Activated CD4-positive, CD25-positive, alpha-beta regulatory T cell treated with anti-CD3 and anti-CD28 coated beads, Interleukin-2, amount 50 U/mL, for 24 hours (primary cell): Measurements from ENCODE around the gene SPRR5.

Source experiments
- ATAC-seq, 2 donors: fragments of 150-1000 bp; cut with Tn5 transposase; one replicate each; pipeline ENCODE4 v1.10.0; 2021; ENCODE audit warnings: mild to moderate bottlenecking in 1 of 2, moderate library complexity in 1 of 2

The SPRR5 gene

GRCh38 chr1:152951711-152952110 lies 4.7 kb downstream of the SPRR5 start:
- no peak for ATAC-seq

DNA sequence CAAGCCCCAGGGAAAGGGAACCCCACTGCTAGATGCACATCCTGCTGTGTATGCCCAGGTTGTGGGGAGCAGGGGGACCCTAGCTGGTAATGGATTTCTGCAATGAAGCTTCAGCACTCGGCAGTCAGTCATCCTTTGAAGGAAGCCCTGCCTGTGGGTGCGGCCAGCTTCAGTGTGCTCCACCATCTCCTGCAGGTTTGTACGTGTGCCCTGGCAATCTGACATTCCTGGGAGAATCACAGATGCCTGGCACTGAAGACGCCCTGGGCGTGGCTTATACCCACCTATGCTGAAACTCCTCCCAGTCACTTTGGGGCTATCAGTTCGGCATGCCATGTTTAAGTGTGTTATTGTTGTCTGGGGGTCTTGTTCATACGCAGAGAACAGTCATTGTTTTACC lies 6.8 kb downstream of the SPRR5 start:
- no peak for ATAC-seq

DNA sequence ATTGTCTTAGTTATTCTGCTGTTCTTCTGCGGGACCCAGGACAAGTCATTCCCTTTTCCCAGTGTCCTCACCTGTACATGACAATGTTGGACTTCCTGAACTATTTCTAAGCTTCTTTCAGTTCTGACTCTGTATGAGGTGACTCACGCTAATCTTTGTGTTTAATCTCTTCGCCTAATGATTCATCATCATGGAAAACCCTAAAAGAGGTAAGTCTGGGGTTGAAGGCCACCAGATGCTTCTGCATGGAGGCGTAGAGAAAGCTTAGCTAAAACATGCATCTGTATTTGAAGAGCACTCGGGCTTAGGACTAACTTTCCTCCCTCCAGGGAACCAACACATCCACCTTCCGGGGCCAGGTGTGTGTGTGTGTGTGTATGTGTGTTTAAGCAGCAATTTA lies 7.4 kb downstream of the SPRR5 start:
- no peak for ATAC-seq

GRCh38 chr1:152957561-152957960 lies 10.6 kb downstream of the SPRR5 start:
- ATAC-seq: no peak

- no peak for ATAC-seq
These were observed 12.3 kb downstream of the SPRR5 start for GRCh38 chr1:152959273-152959672.

GRCh38 chr1:152959801-152960451 lies 12.9 kb downstream of the SPRR5 start:
- ATAC-seq: no peak

DNA sequence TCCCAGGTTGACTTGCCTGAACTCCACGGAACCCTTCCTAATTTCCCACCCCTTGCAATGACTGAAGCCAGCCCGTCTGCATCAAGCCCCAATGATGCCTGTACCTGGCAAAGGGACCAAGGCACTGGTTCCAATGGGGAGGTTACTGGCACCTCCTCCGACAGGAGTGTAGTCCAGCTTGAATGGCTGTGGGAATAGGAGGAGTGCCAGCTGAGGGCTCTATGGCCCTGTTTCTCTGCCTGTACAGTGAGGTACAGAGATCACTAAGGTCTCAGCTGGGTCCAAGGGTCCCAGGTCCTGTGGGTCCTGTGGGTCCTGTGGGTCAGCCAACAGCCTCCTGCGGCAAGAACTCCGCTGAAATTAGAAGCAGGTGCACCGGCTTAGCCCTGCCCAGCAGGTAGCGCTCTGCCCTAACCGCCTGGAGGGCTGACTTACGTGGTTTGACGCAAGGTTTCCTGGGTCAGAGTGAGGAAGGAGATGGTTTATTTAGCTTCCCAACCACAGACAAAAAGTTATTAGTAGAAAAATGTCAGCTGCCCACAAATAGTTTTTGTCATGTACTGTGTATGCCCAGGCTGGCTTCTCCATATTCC lies 13.5 kb downstream of the SPRR5 start:
- no peak for ATAC-seq

DNA sequence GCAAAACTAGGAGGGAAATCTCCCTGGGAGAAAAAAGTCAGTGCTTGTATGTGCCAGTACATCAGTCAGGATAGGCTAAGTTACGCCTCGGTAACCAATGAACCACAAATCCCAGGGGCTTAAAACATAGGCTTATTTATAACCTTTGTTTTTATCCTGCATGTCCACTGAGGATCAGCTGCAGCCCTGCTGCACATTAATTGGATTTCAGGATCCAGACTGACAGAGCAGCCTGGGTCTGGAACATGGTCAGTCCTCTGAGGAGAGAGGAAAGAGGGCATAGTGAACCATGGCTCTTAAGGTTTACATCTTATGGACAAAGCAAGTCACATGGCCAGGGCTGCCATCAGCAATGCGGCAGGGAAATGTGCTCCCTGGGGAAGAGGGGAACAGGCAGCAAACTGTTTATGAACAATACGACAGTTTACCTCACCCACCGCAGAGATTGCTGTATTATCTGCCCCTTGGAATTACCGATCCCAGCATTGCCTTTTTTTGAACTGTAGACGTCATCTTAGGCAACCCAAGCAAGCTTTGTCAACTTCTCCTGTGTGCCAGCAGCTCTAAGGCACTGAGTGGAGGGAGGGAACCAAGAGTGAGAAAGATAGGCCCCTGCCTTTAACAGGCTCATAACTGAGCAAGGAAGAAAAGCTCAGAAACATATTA lies 14.4 kb downstream of the SPRR5 start:
- no peak for ATAC-seq

DNA sequence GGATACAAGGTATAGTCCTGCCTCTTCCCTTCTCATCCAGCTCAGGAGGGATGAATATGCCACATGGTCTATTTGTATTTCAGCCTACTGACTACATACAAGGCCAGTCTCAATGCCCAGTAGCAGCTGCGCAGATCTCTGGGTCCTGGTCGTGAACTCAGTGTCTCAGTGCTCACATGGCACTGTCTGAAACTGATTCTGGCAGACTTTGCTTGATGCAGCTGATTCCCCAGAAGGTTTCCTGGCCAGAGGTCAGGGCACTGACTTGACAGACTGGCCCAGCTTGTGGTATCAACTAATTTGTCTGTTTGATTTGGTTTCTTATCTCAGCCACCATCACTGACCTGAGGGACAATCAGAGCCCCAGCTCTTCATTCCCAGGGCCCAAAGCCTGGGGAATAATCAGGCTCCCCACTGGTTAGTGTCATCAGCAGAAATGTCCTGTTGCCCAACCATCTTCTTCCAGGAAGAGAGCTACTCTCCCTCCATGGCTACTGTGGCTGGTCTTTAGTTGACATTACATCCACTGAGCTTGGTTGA lies 15.9 kb downstream of the SPRR5 start:
- ATAC-seq: no peak

- ATAC-seq: no peak
These were observed 17.5 kb downstream of the SPRR5 start for GRCh38 chr1:152964536-152964935.

GRCh38 chr1:152965853-152966252 lies 18.8 kb downstream of the SPRR5 start:
- no peak for ATAC-seq

DNA sequence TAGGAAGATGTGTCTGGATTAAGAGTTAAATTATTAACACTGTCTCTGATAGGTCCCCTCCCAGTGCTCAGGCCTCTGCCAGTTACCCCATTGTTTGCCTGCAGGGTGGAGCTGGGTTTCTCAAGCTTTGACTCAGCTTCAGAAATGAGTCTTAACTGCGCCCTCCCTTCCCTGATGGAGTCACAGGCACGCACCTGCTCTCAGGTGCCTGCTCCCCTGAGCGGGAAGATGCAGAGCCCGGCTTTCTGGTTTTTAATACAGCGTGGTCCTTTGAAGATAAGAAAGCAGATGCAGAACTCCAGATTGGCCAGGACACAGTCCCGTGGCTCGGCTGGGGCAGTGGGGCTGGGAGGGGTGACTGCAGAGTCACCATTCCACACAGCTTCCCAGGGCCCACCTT lies 20.2 kb downstream of the SPRR5 start:
- peak in 1 of 2 donors; percentile 35 for ATAC-seq

- no peak for ATAC-seq
These were observed 21.2 kb downstream of the SPRR5 start for GRCh38 chr1:152968248-152968647.

DNA sequence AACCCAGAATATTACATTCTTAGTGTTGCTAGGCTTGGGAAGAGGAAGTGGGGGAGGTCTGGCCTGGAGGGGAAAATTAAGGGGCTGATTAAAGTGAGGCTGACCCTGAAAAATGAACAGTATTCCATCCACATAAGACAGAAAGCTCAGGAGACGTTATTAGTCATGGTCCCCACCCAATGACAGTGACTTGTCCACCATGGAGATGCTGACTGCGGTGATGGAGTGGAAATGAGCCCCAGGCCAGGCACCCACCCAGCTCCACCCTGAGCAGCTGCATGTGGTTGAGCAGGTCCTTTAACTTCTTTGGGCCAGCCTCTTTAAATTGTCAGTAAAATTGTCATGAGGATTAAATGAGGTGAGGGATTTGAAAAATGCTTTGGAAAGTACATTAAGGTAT lies 22.0 kb downstream of the SPRR5 start:
- ATAC-seq: no peak

GRCh38 chr1:152970495-152970894 lies 23.5 kb downstream of the SPRR5 start, which contains the start of gene SPRR4:
TSS of gene SPRR4 (plus strand) at chr1:152970648. CDS start at chr1:152971891, 1,243 bp downstream.
- no peak for ATAC-seq

DNA sequence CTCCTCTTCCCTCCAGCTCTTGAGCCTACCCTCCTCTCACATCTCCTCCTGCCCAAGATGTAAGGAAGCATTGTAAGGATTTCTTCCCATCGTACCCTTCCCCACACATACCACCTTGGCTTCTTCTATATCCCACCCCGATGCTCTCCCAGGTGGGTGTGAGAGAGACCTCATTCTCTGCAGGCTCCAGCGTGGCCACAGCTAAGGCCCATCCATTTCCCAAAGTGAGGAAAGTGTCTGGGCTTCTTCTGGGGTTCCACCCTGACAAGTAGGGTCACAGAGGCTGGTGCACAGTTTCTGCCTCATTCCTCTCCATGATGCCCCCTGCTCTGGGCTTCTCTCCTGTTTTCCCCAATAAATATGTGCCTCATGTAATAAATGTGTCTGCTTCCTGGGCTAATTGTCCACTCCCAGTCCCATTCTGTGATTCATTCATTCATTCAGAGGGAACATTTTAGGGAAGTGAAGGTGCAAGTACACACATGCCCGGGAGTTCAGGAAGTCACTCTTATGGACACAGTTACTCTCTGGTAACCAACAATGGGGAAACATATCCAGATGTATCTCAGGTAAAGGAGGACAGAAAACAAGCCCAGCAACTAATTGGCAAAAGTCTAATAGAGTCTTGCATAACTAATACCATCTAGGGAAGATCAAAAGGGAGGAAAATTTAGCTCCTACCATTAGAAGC lies 25.3 kb downstream of the SPRR5 start:
- ATAC-seq: no peak

DNA sequence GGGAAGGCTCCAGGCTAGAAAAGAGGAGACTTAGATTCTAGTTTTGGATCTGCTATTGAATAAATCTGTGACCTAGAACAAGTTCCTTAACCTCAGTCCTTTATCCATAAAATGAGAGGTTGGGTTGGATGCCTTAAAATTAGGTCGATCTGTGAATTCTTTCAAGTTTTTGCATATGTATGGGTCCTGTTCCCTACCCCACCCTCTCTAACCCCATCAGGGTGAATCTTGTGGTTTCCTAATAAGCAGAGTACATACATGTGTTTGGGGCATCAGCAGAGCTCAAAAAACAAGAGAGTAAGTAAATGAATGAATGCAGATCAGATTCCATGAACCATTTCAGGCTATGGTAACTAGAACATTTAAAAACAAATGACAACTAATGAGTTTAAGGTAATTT lies 29.7 kb downstream of the SPRR5 start:
- ATAC-seq: no peak

DNA sequence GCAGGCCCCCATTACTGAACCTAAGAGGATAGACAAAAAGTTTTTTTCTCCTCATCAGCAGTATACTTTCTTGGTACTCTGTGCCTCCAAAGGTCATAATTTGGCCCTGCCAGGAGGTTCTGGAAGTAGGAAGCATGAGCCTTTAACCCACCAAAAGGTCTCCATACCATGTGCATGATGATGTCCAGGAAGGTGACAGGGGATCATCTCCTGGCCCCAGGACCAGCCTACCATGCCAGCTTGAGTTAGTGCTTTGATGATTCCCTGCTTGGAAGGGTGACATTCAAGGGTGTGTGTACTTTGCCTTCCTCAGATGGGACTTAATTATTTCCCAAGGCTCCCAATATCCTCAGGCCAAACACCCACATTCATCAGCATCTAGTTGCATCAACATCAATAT lies 30.6 kb downstream of the SPRR5 start:
- no peak for ATAC-seq

GRCh38 chr1:152980676-152981075 lies 33.7 kb downstream of the SPRR5 start:
- ATAC-seq: no peak

GRCh38 chr1:152981146-152981871 lies 34.3 kb downstream of the SPRR5 start:
- no peak for ATAC-seq

GRCh38 chr1:152982076-152982475 lies 35.1 kb downstream of the SPRR5 start:
- no peak for ATAC-seq

DNA sequence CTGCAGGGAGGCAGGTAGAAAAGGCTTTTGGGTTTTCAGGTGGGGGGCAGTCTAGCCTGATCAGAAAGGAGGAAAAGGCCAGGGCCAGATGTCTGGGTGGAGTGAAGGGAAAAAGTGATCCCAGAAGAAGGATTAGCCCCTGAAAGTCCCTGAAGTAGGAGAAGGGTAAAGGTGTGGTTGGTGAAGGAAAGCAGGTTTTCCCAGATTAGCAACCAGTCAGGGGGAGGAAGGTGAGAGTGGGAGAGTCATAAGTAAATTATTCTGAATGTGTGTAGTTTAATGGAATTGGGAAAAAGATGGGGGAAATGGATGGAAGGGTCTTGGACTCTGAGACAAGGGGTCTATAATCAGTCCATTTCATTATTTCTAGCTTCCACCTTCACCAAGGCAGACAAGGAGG lies 36.2 kb downstream of the SPRR5 start:
- ATAC-seq: no peak

- no peak for ATAC-seq
These were observed 36.7 kb downstream of the SPRR5 start, which contains the start of gene SPRR1A for GRCh38 chr1:152983743-152984142. TSS of gene SPRR1A (plus strand) at chr1:152984081. CDS start at chr1:152985231, 1,150 bp downstream.
